Liver (tissue), 9 donors: ENCODE data around the gene DOCK6. TPM values are rescaled to one million over a fixed set of nuclear protein-coding genes. Genes with fewer than 3 reads are reported as not detected.

Experiments
- DNase-seq: peaks from one replicate; pipeline ENCODE4 v3.0.0-alpha.2; 2017; ENCODE audit warnings: low spot score
- H3K27ac ChIP-seq, 2 donors: one replicate each; pipeline ENCODE4 v1.7.0; 2013; ENCODE audit warnings: inconsistent platforms in 2 of 2, low read length in 2 of 2, control low read depth in 1 of 2, low read depth in 1 of 2, mild to moderate bottlenecking in 1 of 2
- H3K27me3 ChIP-seq, 4 donors: one replicate each; pipeline versions ENCODE4 v1.6.1 to v1.7.0; 2013; ENCODE audit warnings: low read length in 3 of 4, inconsistent platforms in 1 of 4, mild to moderate bottlenecking in 1 of 4, moderate library complexity in 1 of 4; ENCODE audit not compliant: control insufficient read depth in 4 of 4, insufficient read depth in 4 of 4
- H3K36me3 ChIP-seq, 4 donors: one replicate each; pipeline versions ENCODE4 v1.6.1 to v1.7.0; 2013; ENCODE audit warnings: low read length in 3 of 4, mild to moderate bottlenecking in 3 of 4, low read depth in 1 of 4, moderate library complexity in 1 of 4; ENCODE audit not compliant: control insufficient read depth in 4 of 4, insufficient read depth in 3 of 4
- H3K4me1 ChIP-seq, 4 donors: one replicate each; pipeline versions ENCODE4 v1.6.1 to v1.7.0; 2013; ENCODE audit warnings: low read length in 3 of 4, mild to moderate bottlenecking in 3 of 4, moderate library complexity in 1 of 4; ENCODE audit not compliant: control insufficient read depth in 4 of 4, insufficient read depth in 4 of 4
- H3K4me3 ChIP-seq, 3 donors: one replicate each; pipeline versions ENCODE4 v1.6.1 to v1.7.0; 2013; ENCODE audit warnings: low read length in 3 of 3, control low read depth in 1 of 3, low read depth in 1 of 3, mild to moderate bottlenecking in 1 of 3
- H3K9ac ChIP-seq, 2 donors: one replicate each; pipeline ENCODE4 v1.7.0; 2013; ENCODE audit warnings: low read length in 2 of 2, mild to moderate bottlenecking in 2 of 2, moderate library complexity in 2 of 2, control low read depth in 1 of 2, low read depth in 1 of 2
- H3K9me3 ChIP-seq, 4 donors: one replicate each; pipeline versions ENCODE4 v1.6.1 to v1.7.0; 2013; ENCODE audit warnings: low read length in 3 of 4; ENCODE audit not compliant: control insufficient read depth in 4 of 4
- CTCF ChIP-seq: fragments of 150-350 bp; IDR thresholded peaks from 2 replicates; pipeline ENCODE4 v1.5.1; 2017; ENCODE audit warnings: improper control_type of control experiment, low read depth, low read length; ENCODE audit not compliant: missing input control
- EGR1 ChIP-seq, 2 donors: IDR thresholded peaks; 2 replicates each; pipeline ENCODE4 v1.6.1; 2016 to 2018; ENCODE audit warnings: antibody characterized with exemption in 2 of 2, low read depth in 2 of 2
- FOXA1 ChIP-seq: IDR thresholded peaks from 2 replicates; pipeline ENCODE4 v1.6.1; 2016; ENCODE audit warnings: antibody characterized with exemption
- FOXA2 ChIP-seq: IDR thresholded peaks from 2 replicates; pipeline ENCODE4 v1.6.1; 2016; ENCODE audit warnings: antibody characterized with exemption
- GABPA ChIP-seq, 2 donors: IDR thresholded peaks in 1 of 2; conservative IDR thresholded peaks in 1 of 2; 2 replicates each; pipeline ENCODE4 v1.6.1; 2016; ENCODE audit warnings: antibody characterized with exemption in 2 of 2, mild to moderate bottlenecking in 1 of 2, moderate library complexity in 1 of 2
- HNF4G ChIP-seq: IDR thresholded peaks from 2 replicates; pipeline ENCODE4 v1.6.1; 2016; ENCODE audit warnings: antibody characterized with exemption
- JUND ChIP-seq, 2 donors: IDR thresholded peaks; 2 replicates each; pipeline ENCODE4 v1.6.1; 2016; ENCODE audit warnings: antibody characterized with exemption in 2 of 2
- NR2F2 ChIP-seq: IDR thresholded peaks from 2 replicates; pipeline ENCODE4 v1.6.1; 2016; ENCODE audit warnings: antibody characterized with exemption
- RAD21 ChIP-seq, 2 donors: IDR thresholded peaks; 2 replicates each; pipeline ENCODE4 v1.6.1; 2016; ENCODE audit warnings: antibody characterized with exemption in 2 of 2, mild to moderate bottlenecking in 2 of 2
- REST ChIP-seq: IDR thresholded peaks from 2 replicates; pipeline ENCODE4 v1.6.1; 2016; ENCODE audit warnings: antibody characterized with exemption, mild to moderate bottlenecking
- RXRA ChIP-seq, 2 donors: IDR thresholded peaks; 2 replicates each; pipeline ENCODE4 v1.6.1; 2017 to 2018; ENCODE audit warnings: antibody characterized with exemption in 2 of 2, mild to moderate bottlenecking in 1 of 2
- SP1 ChIP-seq: IDR thresholded peaks from 2 replicates; pipeline ENCODE4 v1.6.1; 2018; ENCODE audit warnings: antibody characterized with exemption, mild to moderate bottlenecking
- TAF1 ChIP-seq: conservative IDR thresholded peaks from 2 replicates; pipeline ENCODE4 v1.6.1; 2016; ENCODE audit warnings: antibody characterized with exemption, mild to moderate bottlenecking
- YY1 ChIP-seq: IDR thresholded peaks from 2 replicates; pipeline ENCODE4 v1.6.1; 2016; ENCODE audit warnings: antibody characterized with exemption, mild to moderate bottlenecking
- ZBTB33 ChIP-seq: IDR thresholded peaks from 2 replicates; pipeline ENCODE4 v1.6.1; 2016; ENCODE audit warnings: antibody characterized with exemption
- WGBS: extraction: QIAGEN DNeasy Blood & Tissue Kit; methylation state at CpG from one replicate; pipeline ENCODE4 v1.1.7; 2013; 5-methylcytosine and 5-hydroxymethylcytosine counted together
- polyA plus RNA-seq, 2 donors: library from polyadenylated mRNA; stranded (reverse) in 1 of 2; unstranded in 1 of 2; fragments of 200-250 nt in 1 of 2; fragments of >200 nt in 1 of 2; fragmentation: Nextera tagmentation in 1 of 2; extraction: Ambion mirVana in 1 of 2; gene quantifications; one replicate each; pipeline versions ENCODE4 v1.2.1 to v1.2.3, GENCODE V29; 2013 to 2015
- total RNA-seq, 2 donors: library from RNA; depleted of rRNA; stranded (reverse); fragments of >200 nt; gene quantifications; one replicate each; pipeline ENCODE4 v1.2.3, GENCODE V29; 2014
- TF ChIP-seq, protein P1 (sequence below): IDR thresholded peaks from 2 replicates; pipeline ENCODE4 v1.6.1; 2016; ENCODE audit warnings: antibody characterized with exemption
- TF ChIP-seq, protein P2 (sequence below): IDR thresholded peaks from 2 replicates; pipeline ENCODE4 v1.6.1; 2016; ENCODE audit warnings: antibody characterized with exemption
- donor health status: healthy.
- donor health status: healthy.
- donor health status: healthy.
- donor health status: healthy.
- donor health status: healthy.

Gene DOCK6
- total and polyA plus RNA-seq, 4 donors, result 4.9 to 15.8 (median 13.7) TPM

DNA sequence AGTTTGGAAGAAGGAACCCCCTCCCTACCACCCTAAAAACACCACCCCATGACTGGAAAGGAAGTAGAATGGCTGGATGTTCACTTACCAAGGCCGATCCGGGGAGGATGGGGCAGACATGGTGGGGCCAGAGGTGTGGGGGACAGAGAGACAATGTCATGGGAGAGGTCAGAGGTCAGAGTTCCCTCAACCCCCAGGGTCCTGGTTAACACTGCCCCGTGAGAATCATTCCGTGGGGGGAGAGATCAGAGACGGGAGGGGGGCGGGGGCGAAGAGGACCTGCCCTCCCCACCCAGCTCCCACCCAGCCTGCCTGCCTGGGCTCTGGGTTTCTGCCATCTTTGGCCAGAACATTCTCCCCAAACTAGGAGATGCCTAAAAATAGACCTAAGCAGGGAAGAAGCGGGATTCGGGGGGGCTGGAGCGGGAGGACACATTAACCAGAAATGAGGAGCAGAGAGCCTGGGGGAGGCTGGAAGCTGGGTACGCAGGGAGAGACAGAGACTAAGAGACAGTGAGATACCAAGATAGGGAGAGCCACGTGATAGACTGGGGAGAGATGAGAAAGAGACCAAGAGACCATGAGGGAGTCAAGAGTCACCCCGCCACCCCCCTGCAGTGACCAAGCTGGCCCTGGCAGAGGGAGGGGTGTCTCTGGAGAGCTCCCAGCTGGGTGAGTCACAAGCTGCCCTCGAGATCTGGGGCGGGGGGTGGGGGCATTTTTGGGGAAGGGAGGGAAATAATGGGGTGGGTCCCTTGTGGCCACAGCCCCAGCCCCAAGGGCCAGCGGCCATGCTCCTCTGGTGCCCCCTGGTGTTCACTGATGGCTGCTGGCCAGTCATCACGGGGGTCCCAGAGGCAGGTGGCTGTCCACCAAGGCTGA is 58.9 kb downstream of the DOCK6 start:
- peaks cover 0 to under 1% (median 0%) of the 10 kb centered on the region in 4 donors for H3K36me3 ChIP-seq
- H3K27me3 ChIP-seq, result no peaks in the 10 kb centered on the region
- peaks cover 0 to 48% (median 26%) of the 10 kb centered on the region in 4 donors for H3K4me1 ChIP-seq
- no peaks in the 10 kb centered on the region for H3K9me3 ChIP-seq
- H3K4me3 ChIP-seq, result no peak overlapping the region
- TF ChIP-seq GABPA (IDR thresholded peaks at IDR 0.05 in 1 of 2, conservative IDR thresholded peaks at IDR 0.05 in 1 of 2), result no peak
- TF ChIP-seq NR2F2, result peak; percentile 90
- TF ChIP-seq RXRA (IDR thresholded peaks at IDR 0.05), result no peak
- no peak for TF ChIP-seq REST
- no peak for TF ChIP-seq TAF1
- TF ChIP-seq EGR1 (IDR thresholded peaks at IDR 0.05; ENCODE audit: low read depth in 2 of 2), result no peak
- no peak for TF ChIP-seq FOXA2
- TF ChIP-seq YY1, result no peak
- TF ChIP-seq FOXA1, result no peak
- no peak for TF ChIP-seq HNF4G
- TF ChIP-seq ZBTB33, result no peak
- TF ChIP-seq JUND (IDR thresholded peaks at IDR 0.05), result peak in 1 of 2 donors; percentile 37
- peak; percentile 75 to 81 for TF ChIP-seq RAD21 (IDR thresholded peaks at IDR 0.05)
- peak; percentile 69 for TF ChIP-seq CTCF
- TF ChIP-seq, protein P1, sequence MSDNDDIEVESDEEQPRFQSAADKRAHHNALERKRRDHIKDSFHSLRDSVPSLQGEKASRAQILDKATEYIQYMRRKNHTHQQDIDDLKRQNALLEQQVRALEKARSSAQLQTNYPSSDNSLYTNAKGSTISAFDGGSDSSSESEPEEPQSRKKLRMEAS, result no peak
- TF ChIP-seq, protein P2, sequence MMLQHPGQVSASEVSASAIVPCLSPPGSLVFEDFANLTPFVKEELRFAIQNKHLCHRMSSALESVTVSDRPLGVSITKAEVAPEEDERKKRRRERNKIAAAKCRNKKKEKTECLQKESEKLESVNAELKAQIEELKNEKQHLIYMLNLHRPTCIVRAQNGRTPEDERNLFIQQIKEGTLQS, result no peak
- peak; percentile 34 for TF ChIP-seq SP1
- H3K27ac ChIP-seq, result peak overlapping the region; percentile 55 to 63
- no peak overlapping the region for H3K9ac ChIP-seq
- DNase-seq, result peak; percentile 73
- 61% methylated on average over 17 of the region's 17 CpGs for WGBS
